B cell (primary cell): ENCODE measurements around the gene MIPEP. TPM values are rescaled to one million over a fixed set of nuclear protein-coding genes. Genes with fewer than 3 reads are reported as not detected.

Source experiments
- ATAC-seq: fragments of 200-7000 bp; cut with Tn5 transposase; one replicate; pipeline ENCODE4 v1.10.0; 2021; ENCODE audit warnings: low read depth, mild to moderate bottlenecking, moderate number of reproducible peaks, moderate library complexity
- CTCF ChIA-PET: fragments of 350-600 bp; sonication (Branson Sonifier 250); formaldehyde crosslinking; loops from one replicate; lab custom pipeline; 2021; ENCODE audit warnings: antibody characterized with exemption, inconsistent platforms; lab: Charles Lee
- POLR2A ChIA-PET: fragments of 350-600 bp; sonication (Branson Sonifier 250); formaldehyde crosslinking; loops from one replicate; lab custom pipeline; 2021; ENCODE audit warnings: antibody characterized with exemption; lab: Charles Lee
- DNase-seq: peaks from one replicate; pipeline ENCODE4 v3.0.0; 2013
- H2AFZ ChIP-seq: 2 replicates; pipeline ENCODE4 v1.6.1; 2012; ENCODE audit warnings: mild to moderate bottlenecking, low read depth, low read length; ENCODE audit not compliant: insufficient read depth, poor library complexity, severe bottlenecking
- H3K27ac ChIP-seq, 2 donors: 1 replicate in 1 of 2; 2 replicates in 1 of 2; pipeline ENCODE4 v1.5.1; 2012 to 2013; ENCODE audit warnings: low read length in 2 of 2, mild to moderate bottlenecking in 2 of 2, moderate library complexity in 1 of 2
- H3K27me3 ChIP-seq, 4 experiments: fragments of 200-600 bp in 1 of 4; sonication (generic) in 1 of 4; replicated peaks in 1 of 4; 1 replicate in 2 of 4; 2 replicates in 2 of 4; pipeline versions ENCODE4 v1.6.1 to v1.7.0; 2013 to 2016; ENCODE audit warnings: low read length in 3 of 4, mild to moderate bottlenecking in 2 of 4, mixed read lengths in 1 of 4, moderate library complexity in 1 of 4; ENCODE audit not compliant: insufficient read depth in 4 of 4, control insufficient read depth in 3 of 4; ENCODE audit errors: control extremely low read depth in 1 of 4
- H3K36me3 ChIP-seq, 2 experiments: replicated peaks in 1 of 2; 1 replicate in 1 of 2; 2 replicates in 1 of 2; pipeline versions ENCODE4 v1.6.1 to v1.7.1; 2013; ENCODE audit warnings: low read length in 1 of 2; ENCODE audit not compliant: insufficient read depth in 2 of 2, control insufficient read depth in 1 of 2; ENCODE audit errors: control extremely low read depth in 1 of 2, extremely low read depth in 1 of 2
- H3K4me1 ChIP-seq, 2 donors: fragments of 200-600 bp in 1 of 2; sonication (generic) in 1 of 2; 1 replicate in 1 of 2; 2 replicates in 1 of 2; pipeline versions ENCODE4 v1.5.1 to v1.6.1; 2013 to 2017; ENCODE audit warnings: low read length in 2 of 2; ENCODE audit not compliant: control insufficient read depth in 2 of 2, insufficient read depth in 2 of 2
- H3K4me2 ChIP-seq: replicated peaks from 2 replicates; pipeline ENCODE3; 2012; ENCODE audit warnings: mild to moderate bottlenecking, low read depth, low read length; ENCODE audit not compliant: poor library complexity, severe bottlenecking
- H3K4me3 ChIP-seq, 5 experiments: fragments of 200-600 bp in 1 of 5; sonication (generic) in 1 of 5; 1 replicate in 3 of 5; 2 replicates in 2 of 5; pipeline versions ENCODE4 v1.5.1 to v1.7.0; 2011 to 2016; ENCODE audit warnings: low read length in 4 of 5, mild to moderate bottlenecking in 4 of 5, low read depth in 2 of 5, control low read depth in 1 of 5, moderate library complexity in 1 of 5; ENCODE audit not compliant: insufficient read depth in 1 of 5; ENCODE audit errors: control extremely low read depth in 1 of 5, extremely low read depth in 1 of 5
- H3K79me2 ChIP-seq: fragments of 200-600 bp; sonication (generic); one replicate; pipeline ENCODE4 v1.6.0; 2016; ENCODE audit warnings: low read length; ENCODE audit not compliant: control insufficient read depth, insufficient read depth
- H3K9ac ChIP-seq: fragments of 200-600 bp; sonication (generic); 2 replicates; pipeline ENCODE4 v1.6.1; 2017; ENCODE audit warnings: mild to moderate bottlenecking, low read length, moderate library complexity
- H3K9me3 ChIP-seq, 3 donors: one replicate each; pipeline versions ENCODE4 v1.6.1 to v1.7.1; 2013; ENCODE audit warnings: low read length in 2 of 3; ENCODE audit not compliant: control insufficient read depth in 2 of 3, insufficient read depth in 1 of 3; ENCODE audit errors: control extremely low read depth in 1 of 3
- H4K20me1 ChIP-seq: 2 replicates; pipeline ENCODE4 v1.6.0; 2012; ENCODE audit warnings: mild to moderate bottlenecking, low read length; ENCODE audit not compliant: insufficient read depth, control insufficient read depth, poor library complexity, severe bottlenecking
- H3K27ac Mint-ChIP-seq: one replicate; pipeline ENCODE4 v1.8.0; 2021; ENCODE audit warnings: mixed read lengths
- H3K27me3 Mint-ChIP-seq: one replicate; pipeline ENCODE4 v1.8.0; 2021; ENCODE audit warnings: mixed read lengths
- H3K4me1 Mint-ChIP-seq: one replicate; pipeline ENCODE4 v1.8.0; 2021; ENCODE audit warnings: mixed read lengths
- H3K4me3 Mint-ChIP-seq: one replicate; pipeline ENCODE4 v1.8.0; 2021; ENCODE audit warnings: mixed read lengths
- H3K9me3 Mint-ChIP-seq: one replicate; pipeline ENCODE4 v1.8.0; 2022; ENCODE audit warnings: mixed read lengths; ENCODE audit not compliant: insufficient read depth
- EZH2 ChIP-seq: IDR thresholded peaks from 2 replicates; pipeline ENCODE4 v1.6.1; 2012; ENCODE audit warnings: borderline replicate concordance, low read depth, mild to moderate bottlenecking, moderate library complexity, low read length; ENCODE audit not compliant: insufficient read depth, poor library complexity, severe bottlenecking
- WGBS: methylation state at CpG from one replicate; pipeline ENCODE4 v1.1.5; 2013; ENCODE audit warnings: missing lambda C conversion rate; ENCODE audit not compliant: insufficient coverage; 5-methylcytosine and 5-hydroxymethylcytosine counted together
- intact Hi-C: fragments of 100-400 bp; cut with micrococcal nuclease; formaldehyde crosslinking; loops from one replicate; pipeline ENCODE4 v1.10.0; 2022
- polyA plus RNA-seq: library from polyadenylated mRNA; depleted of rRNA; stranded (reverse); fragments of >200 nt; gene quantifications from 2 replicates; pipeline ENCODE4 v1.2.3, GENCODE V29; 2012
- total RNA-seq, 2 donors: library from RNA; stranded (reverse); fragments of 120-200 nt in 1 of 2; gene quantifications; 1 replicate in 1 of 2; 2 replicates in 1 of 2; pipeline versions ENCODE4 v1.2.3 to v1.2.4, GENCODE V29; 2013 to 2022
- TF ChIP-seq, protein P1 (sequence below): fragments of 200-600 bp; IDR thresholded peaks from one replicate; pipeline ENCODE4 v1.8.0; 2022; ENCODE audit warnings: antibody characterized with exemption, mild to moderate bottlenecking

MIPEP gene
- total and polyA plus RNA-seq, 2 donors (not counting 1 experiment from before 2014, with no cell fraction given): 6.2 to 16.9 TPM

GRCh38 chr13:23685416-23685815 is 203.8 kb downstream of the MIPEP start:
- TF ChIP-seq EZH2: no peak
- TF ChIP-seq, protein P1, sequence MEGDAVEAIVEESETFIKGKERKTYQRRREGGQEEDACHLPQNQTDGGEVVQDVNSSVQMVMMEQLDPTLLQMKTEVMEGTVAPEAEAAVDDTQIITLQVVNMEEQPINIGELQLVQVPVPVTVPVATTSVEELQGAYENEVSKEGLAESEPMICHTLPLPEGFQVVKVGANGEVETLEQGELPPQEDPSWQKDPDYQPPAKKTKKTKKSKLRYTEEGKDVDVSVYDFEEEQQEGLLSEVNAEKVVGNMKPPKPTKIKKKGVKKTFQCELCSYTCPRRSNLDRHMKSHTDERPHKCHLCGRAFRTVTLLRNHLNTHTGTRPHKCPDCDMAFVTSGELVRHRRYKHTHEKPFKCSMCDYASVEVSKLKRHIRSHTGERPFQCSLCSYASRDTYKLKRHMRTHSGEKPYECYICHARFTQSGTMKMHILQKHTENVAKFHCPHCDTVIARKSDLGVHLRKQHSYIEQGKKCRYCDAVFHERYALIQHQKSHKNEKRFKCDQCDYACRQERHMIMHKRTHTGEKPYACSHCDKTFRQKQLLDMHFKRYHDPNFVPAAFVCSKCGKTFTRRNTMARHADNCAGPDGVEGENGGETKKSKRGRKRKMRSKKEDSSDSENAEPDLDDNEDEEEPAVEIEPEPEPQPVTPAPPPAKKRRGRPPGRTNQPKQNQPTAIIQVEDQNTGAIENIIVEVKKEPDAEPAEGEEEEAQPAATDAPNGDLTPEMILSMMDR: no peak
- Mint-ChIP-seq H3K27ac (no peak overlapping the region), H3K4me3 (no peak overlapping the region), H3K9me3 (no peaks in the 10 kb centered on the region), H3K4me1 (no peaks in the 10 kb centered on the region), H3K27me3 (peaks cover 13% of the 10 kb centered on the region)
- Histone ChIP-seq H3K27me3 (peaks cover 0 to 4% (median 2%) of the 10 kb centered on the region in 4 experiments), H3K79me2 (no peaks in the 10 kb centered on the region), H4K20me1 (no peaks in the 10 kb centered on the region), H3K27ac (no peak overlapping the region), H3K4me1 (no peaks in the 10 kb centered on the region), H2AFZ (no peak overlapping the region), H3K9me3 (peaks cover 3 to 22% (median 5%) of the 10 kb centered on the region in 3 donors), H3K36me3 (no peaks in the 10 kb centered on the region), H3K4me2 (no peak overlapping the region), H3K9ac (no peak overlapping the region), H3K4me3 (no peak overlapping the region)
- ChIA-PET CTCF (no interaction called here), POLR2A (no interaction called here)
- DNase-seq (no peak), ATAC-seq (no peak)
- WGBS: no CpG with 5 or more reads among the region's 1 CpG
- intact Hi-C loops: no loop called here

GRCh38 chr13:23684647-23685046 is 204.6 kb downstream of the MIPEP start:
- CTCF ChIA-PET: no interaction called here
- H3K79me2 ChIP-seq: no peaks in the 10 kb centered on the region

More at GRCh38 chr13:23684647-23685046, 204.6 kb downstream of the MIPEP start:
- Histone ChIP-seq H2AFZ (no peak overlapping the region), H3K27ac (no peak overlapping the region), H3K4me1 (no peaks in the 10 kb centered on the region), H3K9ac (no peak overlapping the region), H3K4me3 (no peak overlapping the region), H3K36me3 (no peaks in the 10 kb centered on the region), H3K27me3 (peaks cover 0 to 9% (median 2%) of the 10 kb centered on the region in 4 experiments), H3K4me2 (no peak overlapping the region), H3K9me3 (peaks cover 3 to 22% (median 5%) of the 10 kb centered on the region in 3 donors), H4K20me1 (no peaks in the 10 kb centered on the region)
- H3K27ac Mint-ChIP-seq: no peak overlapping the region
- no peak for TF ChIP-seq EZH2
- TF ChIP-seq, protein P1: no peak
- H3K9me3 Mint-ChIP-seq: no peaks in the 10 kb centered on the region
- H3K4me1 Mint-ChIP-seq: no peaks in the 10 kb centered on the region
- H3K4me3 Mint-ChIP-seq: no peak overlapping the region
- peak; percentile 28 for DNase-seq
- no peak for ATAC-seq
- H3K27me3 Mint-ChIP-seq: peaks cover 19% of the 10 kb centered on the region
- POLR2A ChIA-PET: no interaction called here
- WGBS: 100% methylated on average over 1 of the region's 2 CpGs
- intact Hi-C loops: no loop called here
